RWPE2 (cell line): ENCODE data around the gene ERICH6B.

Experiments
- ATAC-seq: fragments of 200-7000 bp; cut with Tn5 transposase; 3 replicates; pipeline ENCODE4 v1.9.1; 2021; ENCODE audit warnings: low read depth
- DNase-seq: peaks from one replicate; pipeline ENCODE4 v3.0.0-alpha.2; 2020; ENCODE audit warnings: low spot score
- H3K27ac ChIP-seq: fragments of 450-650 bp; 2 replicates; pipeline ENCODE4 v1.5.1; 2017; ENCODE audit warnings: mild to moderate bottlenecking; ENCODE audit not compliant: poor library complexity, severe bottlenecking
- H3K27me3 ChIP-seq: fragments of 250-450 bp; sonication (Bioruptor Pico); 2 replicates; pipeline ENCODE4 v1.5.1; 2021; ENCODE audit warnings: mild to moderate bottlenecking, moderate library complexity; ENCODE audit not compliant: insufficient read depth, poor library complexity, severe bottlenecking
- H3K36me3 ChIP-seq: fragments of 250-450 bp; sonication (Bioruptor Pico); 2 replicates; pipeline ENCODE4 v1.5.1; 2020; ENCODE audit warnings: low read depth, mild to moderate bottlenecking, moderate library complexity
- H3K4me1 ChIP-seq: fragments of 250-450 bp; sonication (Bioruptor Pico); 2 replicates; pipeline ENCODE4 v1.5.1; 2021; ENCODE audit warnings: mild to moderate bottlenecking, moderate library complexity; ENCODE audit not compliant: insufficient read depth, poor library complexity, severe bottlenecking
- H3K4me3 ChIP-seq: fragments of 250-450 bp; sonication (Bioruptor Pico); 2 replicates; pipeline ENCODE4 v1.5.1; 2021; ENCODE audit warnings: mild to moderate bottlenecking, moderate library complexity; ENCODE audit not compliant: severe bottlenecking
- H3K9me3 ChIP-seq: fragments of 250-450 bp; sonication (Bioruptor Pico); 2 replicates; pipeline ENCODE4 v1.5.1; 2021; ENCODE audit warnings: mild to moderate bottlenecking, moderate library complexity; ENCODE audit not compliant: severe bottlenecking
- TF ChIP-seq, protein P1 (sequence below): fragments of 450-650 bp; IDR thresholded peaks from one replicate; pipeline ENCODE4 v1.5.1; 2017; ENCODE audit warnings: mild to moderate bottlenecking, moderate library complexity; ENCODE audit not compliant: poor library complexity, severe bottlenecking

Gene ERICH6B

DNA sequence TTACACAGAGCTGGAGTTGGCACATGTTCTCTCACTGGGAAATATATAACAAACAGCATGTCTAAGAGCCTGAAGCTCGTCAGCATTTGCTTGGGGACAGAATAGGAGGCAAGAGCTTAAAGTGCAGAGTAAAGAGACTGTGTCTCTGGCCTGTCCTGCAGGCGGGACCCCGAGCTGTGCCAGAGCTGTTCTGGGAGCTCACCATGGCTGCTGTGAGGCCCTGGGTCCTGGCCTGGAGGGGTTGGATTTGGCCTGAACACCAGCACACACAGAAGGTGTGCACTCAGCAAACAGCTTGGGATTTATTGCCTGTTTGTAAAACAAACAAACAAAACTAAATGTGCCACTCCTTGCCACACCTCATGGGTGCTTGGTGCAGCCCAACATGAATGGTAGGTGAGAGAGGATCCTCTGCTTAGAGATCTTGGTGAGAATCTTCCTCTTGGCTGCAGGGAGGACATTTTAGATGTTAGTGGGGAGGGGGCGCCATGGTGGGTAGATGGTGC, 60.9 kb downstream of the ERICH6B start:
- ATAC-seq (no peak), DNase-seq (no peak)
- Histone ChIP-seq H3K27ac (no peak overlapping the region), H3K9me3 (no peaks in the 10 kb centered on the region), H3K27me3 (peaks cover 3% of the 10 kb centered on the region), H3K4me1 (no peaks in the 10 kb centered on the region), H3K36me3 (no peaks in the 10 kb centered on the region), H3K4me3 (no peak overlapping the region)
- TF ChIP-seq, protein P1, sequence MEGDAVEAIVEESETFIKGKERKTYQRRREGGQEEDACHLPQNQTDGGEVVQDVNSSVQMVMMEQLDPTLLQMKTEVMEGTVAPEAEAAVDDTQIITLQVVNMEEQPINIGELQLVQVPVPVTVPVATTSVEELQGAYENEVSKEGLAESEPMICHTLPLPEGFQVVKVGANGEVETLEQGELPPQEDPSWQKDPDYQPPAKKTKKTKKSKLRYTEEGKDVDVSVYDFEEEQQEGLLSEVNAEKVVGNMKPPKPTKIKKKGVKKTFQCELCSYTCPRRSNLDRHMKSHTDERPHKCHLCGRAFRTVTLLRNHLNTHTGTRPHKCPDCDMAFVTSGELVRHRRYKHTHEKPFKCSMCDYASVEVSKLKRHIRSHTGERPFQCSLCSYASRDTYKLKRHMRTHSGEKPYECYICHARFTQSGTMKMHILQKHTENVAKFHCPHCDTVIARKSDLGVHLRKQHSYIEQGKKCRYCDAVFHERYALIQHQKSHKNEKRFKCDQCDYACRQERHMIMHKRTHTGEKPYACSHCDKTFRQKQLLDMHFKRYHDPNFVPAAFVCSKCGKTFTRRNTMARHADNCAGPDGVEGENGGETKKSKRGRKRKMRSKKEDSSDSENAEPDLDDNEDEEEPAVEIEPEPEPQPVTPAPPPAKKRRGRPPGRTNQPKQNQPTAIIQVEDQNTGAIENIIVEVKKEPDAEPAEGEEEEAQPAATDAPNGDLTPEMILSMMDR, result no peak

DNA sequence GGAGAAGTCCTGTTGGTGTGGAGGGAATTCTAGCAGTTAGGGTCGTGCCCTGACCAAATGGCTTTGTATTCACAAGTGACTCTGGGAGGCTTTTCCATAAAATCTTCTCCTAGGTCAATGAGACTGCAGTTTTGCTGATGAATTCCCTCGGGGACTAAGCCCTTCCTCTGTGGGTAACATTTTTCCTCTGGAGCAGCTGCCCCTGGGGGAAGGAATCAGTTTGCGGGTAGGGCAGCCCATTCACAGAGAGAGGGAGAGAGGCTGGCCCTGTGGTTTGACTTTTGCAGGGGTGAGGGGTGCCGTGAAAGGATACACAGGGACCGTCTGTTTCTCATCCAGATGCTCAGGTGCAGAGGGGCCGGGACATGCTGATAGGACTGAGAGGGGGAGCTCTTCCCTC, 67.3 kb downstream of the ERICH6B start:
- Histone ChIP-seq H3K27me3 (no peaks in the 10 kb centered on the region), H3K4me1 (no peaks in the 10 kb centered on the region), H3K27ac (no peak overlapping the region), H3K36me3 (no peaks in the 10 kb centered on the region), H3K9me3 (no peaks in the 10 kb centered on the region), H3K4me3 (no peak overlapping the region)
- no peak for ATAC-seq
- TF ChIP-seq, protein P1, result no peak
- DNase-seq, result no peak

DNA sequence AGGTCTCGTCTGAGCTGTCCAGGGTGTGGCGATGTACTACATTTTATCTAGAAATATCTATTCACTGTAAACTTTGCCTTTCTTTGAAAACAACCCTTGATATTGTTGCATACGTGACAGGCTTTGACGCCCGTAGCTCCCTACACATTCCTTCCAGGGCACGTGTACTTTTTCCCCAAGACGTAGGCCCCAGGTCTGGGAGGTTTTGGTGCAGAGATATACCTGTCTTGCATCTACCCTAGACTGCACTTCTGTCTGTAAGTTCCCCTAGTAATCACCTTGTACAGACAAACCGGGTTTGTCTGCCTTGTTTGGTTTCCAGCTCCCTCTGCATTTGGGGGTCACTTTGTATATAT, 69.2 kb downstream of the ERICH6B start:
- DNase-seq, result no peak
- Histone ChIP-seq H3K4me1 (no peaks in the 10 kb centered on the region), H3K36me3 (no peaks in the 10 kb centered on the region), H3K9me3 (no peaks in the 10 kb centered on the region), H3K27me3 (no peaks in the 10 kb centered on the region), H3K27ac (no peak overlapping the region), H3K4me3 (no peak overlapping the region)
- TF ChIP-seq, protein P1, result no peak
- no peak for ATAC-seq

DNA sequence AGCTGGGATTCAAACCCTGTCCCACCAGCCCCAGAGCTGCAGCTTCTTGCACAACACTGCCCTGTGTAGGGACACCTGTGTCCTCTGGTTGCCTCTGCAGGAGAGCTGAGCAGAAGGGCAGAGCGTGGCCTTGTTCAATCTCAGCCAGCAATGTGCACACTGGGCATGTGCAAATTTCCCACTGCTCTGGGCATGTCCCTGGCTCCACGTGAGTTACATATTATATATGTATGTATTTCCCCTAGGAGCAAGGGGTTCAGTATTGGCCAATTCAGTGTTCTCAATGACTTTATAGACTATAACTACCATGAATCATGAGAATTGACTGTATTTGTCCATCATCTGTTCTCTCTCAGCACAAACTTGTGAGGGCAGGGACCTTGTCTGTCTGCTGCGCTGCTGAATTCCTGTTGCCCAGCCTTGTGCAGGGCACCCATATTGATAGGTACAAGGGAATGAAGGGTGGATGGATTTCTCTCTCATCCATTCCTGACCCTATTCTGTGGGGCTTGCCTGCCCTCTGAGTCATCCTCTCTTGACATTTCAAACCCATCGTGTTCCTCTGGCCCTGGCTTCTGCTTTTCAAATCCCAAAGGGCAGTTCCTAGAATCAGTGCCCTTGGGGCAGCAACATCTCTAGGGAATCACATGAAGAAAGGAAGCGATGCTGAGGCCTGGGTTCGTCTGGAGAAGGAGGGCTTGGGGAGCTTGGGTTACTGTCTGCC, 69.7 kb downstream of the ERICH6B start:
- Histone ChIP-seq H3K27ac (no peak overlapping the region), H3K27me3 (no peaks in the 10 kb centered on the region), H3K9me3 (no peaks in the 10 kb centered on the region), H3K36me3 (no peaks in the 10 kb centered on the region), H3K4me3 (no peak overlapping the region), H3K4me1 (no peaks in the 10 kb centered on the region)
- TF ChIP-seq, protein P1, result no peak
- DNase-seq (no peak), ATAC-seq (no peak)

DNA sequence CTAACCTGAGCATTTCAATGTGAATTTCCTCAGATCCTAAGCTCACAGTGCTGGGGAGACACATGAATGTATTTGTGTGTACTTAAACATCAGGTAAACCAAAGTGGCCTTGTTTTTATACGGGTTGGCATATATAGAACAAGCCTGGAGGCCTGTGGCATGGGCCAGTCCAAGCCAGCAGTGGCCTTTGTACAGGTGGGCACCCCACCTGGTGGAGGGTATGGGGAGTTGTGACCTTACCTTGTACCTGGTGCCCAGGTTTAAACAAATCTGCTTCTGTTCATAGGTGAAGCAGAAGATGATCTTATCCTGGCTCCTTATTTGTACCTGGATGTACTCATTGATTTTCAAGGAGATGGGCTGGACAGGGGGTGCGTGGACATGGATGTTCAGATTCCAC, 71.0 kb downstream of the ERICH6B start:
- no peaks in the 10 kb centered on the region for H3K4me1 ChIP-seq
- DNase-seq, result no peak
- H3K27ac ChIP-seq, result no peak overlapping the region
- H3K27me3 ChIP-seq, result no peaks in the 10 kb centered on the region
- no peaks in the 10 kb centered on the region for H3K9me3 ChIP-seq
- H3K36me3 ChIP-seq, result no peaks in the 10 kb centered on the region
- TF ChIP-seq, protein P1, result peak; percentile 10
- no peak overlapping the region for H3K4me3 ChIP-seq
- ATAC-seq, result peak; percentile 65
